GM12874 (cell line): ENCODE measurements around the gene RFC1.

Experiments used
- TF ChIP-seq, protein P1 (sequence below): IDR thresholded peaks from 2 replicates; pipeline ENCODE4 v1.5.1; 2011; ENCODE audit warnings: low read depth, mild to moderate bottlenecking, control low read depth, low read length, moderate library complexity; ENCODE audit not compliant: insufficient read depth

RFC1 gene

DNA sequence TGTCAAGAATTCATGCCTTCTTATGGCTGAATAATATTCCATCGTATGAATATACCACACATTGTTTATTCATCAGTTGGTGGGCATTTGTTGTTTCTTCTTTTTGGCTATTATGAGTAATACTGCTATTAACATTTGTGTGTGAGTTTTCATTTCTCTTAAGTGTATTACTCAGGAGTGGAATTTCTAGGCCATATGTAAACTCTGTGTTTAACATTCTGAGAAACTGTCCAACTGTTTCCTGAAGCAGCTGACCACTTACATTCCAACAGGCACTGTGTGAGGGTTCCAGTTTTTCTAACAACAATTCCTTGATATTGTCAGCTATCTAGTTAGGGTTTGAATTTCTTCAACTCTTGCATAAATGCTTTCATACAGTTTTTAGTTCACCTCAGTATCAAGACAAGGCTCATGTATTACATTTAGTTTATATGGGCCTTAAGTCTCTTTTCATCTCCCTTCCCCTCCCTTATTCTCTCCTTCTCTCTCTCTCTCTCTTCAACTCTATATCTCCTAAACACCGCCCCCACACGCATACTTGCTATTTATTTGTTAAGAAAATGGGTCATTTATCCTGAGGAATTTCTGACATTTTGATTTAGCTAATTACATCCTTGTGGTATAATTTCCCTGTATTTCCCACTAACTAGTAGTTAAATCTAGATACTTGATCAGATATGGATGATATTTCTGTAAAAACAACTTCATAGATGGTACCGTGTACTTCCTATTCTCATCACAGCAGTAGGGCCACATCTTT is 106.4 kb downstream of the RFC1 start:
- TF ChIP-seq, protein P1, sequence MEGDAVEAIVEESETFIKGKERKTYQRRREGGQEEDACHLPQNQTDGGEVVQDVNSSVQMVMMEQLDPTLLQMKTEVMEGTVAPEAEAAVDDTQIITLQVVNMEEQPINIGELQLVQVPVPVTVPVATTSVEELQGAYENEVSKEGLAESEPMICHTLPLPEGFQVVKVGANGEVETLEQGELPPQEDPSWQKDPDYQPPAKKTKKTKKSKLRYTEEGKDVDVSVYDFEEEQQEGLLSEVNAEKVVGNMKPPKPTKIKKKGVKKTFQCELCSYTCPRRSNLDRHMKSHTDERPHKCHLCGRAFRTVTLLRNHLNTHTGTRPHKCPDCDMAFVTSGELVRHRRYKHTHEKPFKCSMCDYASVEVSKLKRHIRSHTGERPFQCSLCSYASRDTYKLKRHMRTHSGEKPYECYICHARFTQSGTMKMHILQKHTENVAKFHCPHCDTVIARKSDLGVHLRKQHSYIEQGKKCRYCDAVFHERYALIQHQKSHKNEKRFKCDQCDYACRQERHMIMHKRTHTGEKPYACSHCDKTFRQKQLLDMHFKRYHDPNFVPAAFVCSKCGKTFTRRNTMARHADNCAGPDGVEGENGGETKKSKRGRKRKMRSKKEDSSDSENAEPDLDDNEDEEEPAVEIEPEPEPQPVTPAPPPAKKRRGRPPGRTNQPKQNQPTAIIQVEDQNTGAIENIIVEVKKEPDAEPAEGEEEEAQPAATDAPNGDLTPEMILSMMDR, result no peak

DNA sequence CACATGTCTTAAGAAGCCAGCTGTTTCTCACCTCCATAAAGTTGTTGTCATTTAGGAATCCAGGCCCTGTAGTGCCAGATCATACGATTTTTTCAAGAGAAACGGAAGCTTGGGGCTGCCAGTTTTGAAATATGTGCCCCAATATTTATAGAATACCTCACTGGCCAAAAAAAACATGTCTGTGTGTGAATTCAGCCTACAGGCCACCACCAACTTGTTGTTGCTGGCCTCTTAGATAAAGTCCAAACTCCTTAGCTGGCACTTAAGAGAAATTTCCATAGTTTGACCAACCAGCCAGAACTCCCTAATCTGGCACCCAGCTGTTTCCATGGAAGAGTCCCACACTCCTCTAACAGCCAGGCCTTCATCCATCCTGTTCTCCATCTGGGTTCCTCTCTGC is 109.7 kb downstream of the RFC1 start:
- TF ChIP-seq, protein P1, result no peak

DNA sequence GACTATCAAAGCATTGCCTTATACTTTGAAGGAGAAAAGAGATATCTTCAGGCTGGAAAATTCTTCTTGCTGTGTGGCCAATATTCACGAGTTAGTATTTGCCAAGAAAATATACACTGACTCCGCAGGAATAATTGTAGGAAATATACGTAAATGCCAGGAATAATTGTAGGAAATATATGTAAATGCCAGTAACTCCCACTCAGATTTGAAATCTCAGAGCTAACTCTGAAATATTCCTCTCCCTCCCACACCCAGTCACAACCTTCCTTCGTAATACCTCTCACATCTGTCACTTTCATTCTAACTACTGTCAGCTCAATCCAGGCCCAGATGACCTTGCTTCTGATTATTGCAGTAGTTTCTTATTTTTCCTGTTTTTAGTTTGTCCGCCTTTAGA is 110.3 kb downstream of the RFC1 start:
- TF ChIP-seq, protein P1, result no peak

DNA sequence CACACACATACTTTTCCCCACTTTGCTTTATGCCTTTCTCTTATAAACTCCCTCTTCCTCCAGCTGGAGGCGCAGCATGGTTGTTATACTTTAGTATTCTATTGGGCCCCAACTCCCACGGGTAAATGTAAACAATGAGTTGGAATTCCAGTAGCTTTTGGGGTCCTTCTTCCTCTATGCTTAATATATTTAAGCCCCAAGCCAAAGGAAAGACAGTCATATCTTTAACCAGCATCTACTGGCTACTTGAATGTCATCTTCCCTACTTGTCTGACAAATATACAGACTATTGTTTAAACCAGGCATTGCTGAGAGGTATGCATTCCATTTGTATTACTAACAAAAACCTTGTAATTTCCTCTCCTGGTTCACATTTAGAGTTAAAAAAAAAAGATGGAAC is 110.9 kb downstream of the RFC1 start:
- TF ChIP-seq, protein P1, result no peak

DNA sequence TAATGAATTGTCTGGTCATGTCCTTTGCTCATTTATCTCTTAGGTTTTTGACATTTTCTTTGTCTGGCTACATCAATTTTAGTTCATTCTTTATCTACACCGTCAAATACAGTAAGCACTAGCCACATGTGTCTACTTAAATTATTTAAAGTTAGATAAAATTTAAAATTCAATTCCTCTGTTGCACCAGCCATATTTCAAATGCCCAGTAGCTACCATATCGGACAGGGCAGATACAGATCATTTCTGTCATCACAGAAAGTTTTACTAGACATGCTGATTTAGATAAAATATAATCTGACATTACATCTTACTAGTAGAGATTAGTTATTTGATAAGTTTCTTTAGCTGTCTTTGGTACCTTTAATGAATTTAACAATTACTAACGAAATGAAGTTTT is 122.7 kb downstream of the RFC1 start:
- TF ChIP-seq, protein P1, result no peak
